HG02973 (cell line): ENCODE measurements around the gene EMC6.
A peak's percentile ranks its signal among the peaks of the same experiment; 100 is the strongest.

Experiments used
- ATAC-seq: cut with Tn5 transposase; IDR thresholded peaks from one replicate; pipeline ENCODE4 v1.9.1; 2021; ENCODE audit warnings: moderate library complexity; ENCODE audit not compliant: unreplicated experiment

EMC6 gene

GRCh38 chr17:3655766-3656165, 12.8 kb upstream of the EMC6 start:
- ATAC-seq = no peak

GRCh38 chr17:3656353-3656752, 12.3 kb upstream of the EMC6 start:
- no peak for ATAC-seq

- ATAC-seq = no peak
Measured at GRCh38 chr17:3656755-3657587, 11.6 kb upstream of the EMC6 start.

- ATAC-seq = no peak
Measured at GRCh38 chr17:3657588-3657869, 11.1 kb upstream of the EMC6 start.

- no peak for ATAC-seq
Measured at GRCh38 chr17:3657874-3658783, 10.5 kb upstream of the EMC6 start.

GRCh38 chr17:3658784-3659449, 9.7 kb upstream of the EMC6 start:
- ATAC-seq = no peak

GRCh38 chr17:3659541-3660111, 9.0 kb upstream of the EMC6 start:
- ATAC-seq = no peak

- no peak for ATAC-seq
Measured at GRCh38 chr17:3660311-3660891, 8.2 kb upstream of the EMC6 start.

- ATAC-seq = no peak
Measured at GRCh38 chr17:3663102-3664011, 5.3 kb upstream of the EMC6 start.

- no peak for ATAC-seq
Measured at GRCh38 chr17:3665834-3666233, 2.8 kb upstream of the EMC6 start.

- no peak for ATAC-seq
Measured at GRCh38 chr17:3666516-3666915, 2.1 kb upstream of the EMC6 start.

- ATAC-seq = peak; percentile 9
Measured at GRCh38 chr17:3667366-3668278, 990 bp upstream of the EMC6 start.

- peak; percentile 3 for ATAC-seq
Measured at GRCh38 chr17:3669085-3669347, 404 bp downstream of the EMC6 start.

GRCh38 chr17:3669548-3669947, 936 bp downstream of the EMC6 start:
- no peak for ATAC-seq

- ATAC-seq = no peak
Measured at GRCh38 chr17:3672571-3672970, 4.0 kb downstream of the EMC6 start.

- no peak for ATAC-seq
Measured at GRCh38 chr17:3675886-3676285, 7.3 kb downstream of the EMC6 start.

GRCh38 chr17:3678095-3678820, 9.6 kb downstream of the EMC6 start:
- no peak for ATAC-seq

GRCh38 chr17:3678821-3679530, 10.4 kb downstream of the EMC6 start:
- no peak for ATAC-seq
